ENCODE results near the gene SLC16A3.

The SLC16A3 gene

DNA sequence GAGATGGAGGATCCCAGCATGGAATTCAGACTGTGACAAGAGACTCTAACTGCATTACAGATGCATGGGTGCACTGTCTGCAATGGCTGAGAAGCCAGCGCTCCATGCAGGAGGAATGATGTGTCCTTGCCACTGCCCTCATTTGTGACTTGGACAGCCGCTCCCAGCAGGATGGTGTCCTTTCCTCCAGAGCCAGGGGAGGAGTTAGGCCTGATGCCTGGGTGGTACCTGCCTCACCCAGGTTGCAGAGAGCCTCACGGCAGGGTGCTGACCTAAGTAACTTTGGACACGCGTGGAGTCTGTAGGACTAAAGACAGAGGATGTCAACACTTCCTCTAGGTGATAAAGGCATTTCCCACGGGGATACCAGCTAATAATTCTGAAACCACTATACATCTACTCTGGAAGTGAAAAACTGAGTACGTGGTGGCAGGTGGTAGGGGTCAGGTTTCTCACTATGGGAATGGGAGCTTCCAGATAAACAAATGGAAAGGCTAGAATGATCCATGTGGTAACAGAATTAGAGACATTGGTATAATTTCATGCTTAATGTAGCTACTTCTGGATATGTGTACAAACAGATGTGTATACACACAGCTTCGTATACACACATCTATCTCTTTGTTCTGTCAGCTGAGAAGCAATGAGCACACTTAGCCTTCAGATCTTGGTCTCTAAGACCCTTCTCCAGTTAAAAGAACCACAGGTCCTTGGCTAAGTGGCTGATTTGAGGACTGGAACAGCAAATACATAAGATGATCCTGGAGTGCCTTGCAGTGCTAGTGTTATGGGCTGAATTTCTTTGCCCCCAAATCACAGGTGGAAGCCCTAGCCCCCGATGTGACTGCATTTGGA lies 58.4 kb downstream of the SLC16A3 start:
- no peak for DNase-seq (ENCODE audit: low read depth in 3 of 3)

- DNase-seq (ENCODE audit: low read depth in 3 of 3), result no peak
Measured at GRCh38 chr17:82287868-82288801, 59.3 kb downstream of the SLC16A3 start.
